Measurements from ENCODE around the gene DCLK1. TPM values are rescaled to one million over a fixed set of nuclear protein-coding genes. Genes with fewer than 3 reads are reported as not detected.

The DCLK1 gene
- total RNA-seq, 2 donors from 2014 or later = 2.6 to 8.6 TPM

- no peak overlapping the region for H3K4me3 ChIP-seq
- DNase-seq (no peak), ATAC-seq (no peak)
- no peaks in the 10 kb centered on the region for H3K27me3 ChIP-seq
- H3K9me3 ChIP-seq = no peaks in the 10 kb centered on the region
- 52 to 55% methylated on average over 5 of the region's 5 CpGs for WGBS, 2 donors
- no peak for TF ChIP-seq CTCF (IDR thresholded peaks at IDR 0.05)
- no peak for TF ChIP-seq POLR2A (IDR thresholded peaks at IDR 0.05)
- intact Hi-C loops (cut with DNase I) = no loop called here
- peaks cover 6% of the 10 kb centered on the region for H3K4me1 ChIP-seq
- H3K36me3 ChIP-seq (replicated peaks in 1 of 2; ENCODE audit: insufficient read depth in 1 of 2, low read depth in 2 of 2) = no peaks in the 10 kb centered on the region
- no peak overlapping the region for H3K27ac ChIP-seq
Observed at GRCh38 chr13:36096461-36097416, 34.4 kb downstream of the DCLK1 start.

GRCh38 chr13:36094478-36094877 lies 36.7 kb downstream of the DCLK1 start:
- H3K9me3 ChIP-seq = no peaks in the 10 kb centered on the region
- WGBS, 2 donors = 57 to 59% methylated on average over 4 of the region's 4 CpGs
- intact Hi-C loops (cut with DNase I) = no loop called here
- H3K36me3 ChIP-seq (replicated peaks in 1 of 2; ENCODE audit: insufficient read depth in 1 of 2, low read depth in 2 of 2) = no peaks in the 10 kb centered on the region
- no peak overlapping the region for H3K4me3 ChIP-seq
- ATAC-seq = no peak
- H3K27me3 ChIP-seq = no peaks in the 10 kb centered on the region
- no peak overlapping the region for H3K27ac ChIP-seq
- peaks cover 6% of the 10 kb centered on the region for H3K4me1 ChIP-seq
- DNase-seq = no peak
- TF ChIP-seq CTCF (IDR thresholded peaks at IDR 0.05) (no peak), POLR2A (IDR thresholded peaks at IDR 0.05) (no peak)

GRCh38 chr13:36090592-36090991 lies 40.6 kb downstream of the DCLK1 start:
- WGBS, 2 donors = 86 to 93% methylated on average over 7 of the region's 7 CpGs
- Histone ChIP-seq H3K9me3 (no peaks in the 10 kb centered on the region), H3K27me3 (no peaks in the 10 kb centered on the region), H3K27ac (no peak overlapping the region), H3K4me1 (no peaks in the 10 kb centered on the region), H3K36me3 (replicated peaks in 1 of 2; ENCODE audit: insufficient read depth in 1 of 2, low read depth in 2 of 2) (no peaks in the 10 kb centered on the region), H3K4me3 (no peak overlapping the region)
- DNase-seq (no peak), ATAC-seq (no peak)
- intact Hi-C loops (cut with DNase I) = no loop called here
- no peak for TF ChIP-seq POLR2A (IDR thresholded peaks at IDR 0.05)

GRCh38 chr13:36089130-36089647 lies 42.0 kb downstream of the DCLK1 start:
- intact Hi-C loops (cut with DNase I) = no loop called here
- Histone ChIP-seq H3K27ac (no peak overlapping the region), H3K36me3 (replicated peaks in 1 of 2; ENCODE audit: insufficient read depth in 1 of 2, low read depth in 2 of 2) (no peaks in the 10 kb centered on the region), H3K27me3 (no peaks in the 10 kb centered on the region), H3K4me3 (no peak overlapping the region), H3K4me1 (no peaks in the 10 kb centered on the region), H3K9me3 (no peaks in the 10 kb centered on the region)
- no peak for ATAC-seq
- DNase-seq = peak in 1 of 4 donors; percentile 7
- no peak for TF ChIP-seq CTCF (IDR thresholded peaks at IDR 0.05)
- TF ChIP-seq POLR2A (IDR thresholded peaks at IDR 0.05) = no peak
- WGBS, 2 donors = 83 to 86% methylated on average over 7 of the region's 7 CpGs

- Histone ChIP-seq H3K4me1 (no peaks in the 10 kb centered on the region), H3K36me3 (replicated peaks in 1 of 2; ENCODE audit: insufficient read depth in 1 of 2, low read depth in 2 of 2) (no peaks in the 10 kb centered on the region), H3K27me3 (no peaks in the 10 kb centered on the region), H3K9me3 (no peaks in the 10 kb centered on the region), H3K27ac (no peak overlapping the region), H3K4me3 (no peak overlapping the region)
- DNase-seq = no peak
- no peak for TF ChIP-seq CTCF (IDR thresholded peaks at IDR 0.05)
- no peak for TF ChIP-seq POLR2A (IDR thresholded peaks at IDR 0.05)
- WGBS, 2 donors = 92 to 94% methylated on average over 5 of the region's 5 CpGs
- intact Hi-C loops (cut with DNase I) = no loop called here
- no peak for ATAC-seq
Observed at GRCh38 chr13:36088463-36088862, 42.7 kb downstream of the DCLK1 start.

All from body of pancreas (tissue), 4 donors.